ENCODE results near the gene UFD1. TPM values are rescaled to one million over a fixed set of nuclear protein-coding genes. Genes with fewer than 3 reads are reported as not detected.

Gene UFD1
- total RNA-seq, 1 donor from 2014 or later = 35.4 TPM

- no peak for DNase-seq (ENCODE audit: low spot score)
Measured at GRCh38 chr22:19471572-19471971, 7.4 kb downstream of the UFD1 start.

GRCh38 chr22:19470010-19470409 is 9.0 kb downstream of the UFD1 start:
- no peak for DNase-seq (ENCODE audit: low spot score)

- no peak for DNase-seq (ENCODE audit: low spot score)
Measured at GRCh38 chr22:19469421-19469820, 9.6 kb downstream of the UFD1 start.

GRCh38 chr22:19467912-19468311 is 11.1 kb downstream of the UFD1 start:
- DNase-seq (ENCODE audit: low spot score) = no peak

- DNase-seq (ENCODE audit: low spot score) = no peak
Measured at GRCh38 chr22:19466848-19467752, 11.9 kb downstream of the UFD1 start.

- no peak for DNase-seq (ENCODE audit: low spot score)
Measured at GRCh38 chr22:19466126-19466716, 12.8 kb downstream of the UFD1 start.

GRCh38 chr22:19464975-19465374 is 14.0 kb downstream of the UFD1 start:
- no peak for DNase-seq (ENCODE audit: low spot score)

- no peak for DNase-seq (ENCODE audit: low spot score)
Measured at GRCh38 chr22:19464546-19464945, 14.4 kb downstream of the UFD1 start.

- no peak for DNase-seq (ENCODE audit: low spot score)
Measured at GRCh38 chr22:19463491-19464469, 15.2 kb downstream of the UFD1 start.

GRCh38 chr22:19463008-19463407 is 16.0 kb downstream of the UFD1 start:
- DNase-seq (ENCODE audit: low spot score) = no peak

- no peak for DNase-seq (ENCODE audit: low spot score)
Measured at GRCh38 chr22:19461506-19461905, 17.5 kb downstream of the UFD1 start.

GRCh38 chr22:19460036-19460435 is 19.0 kb downstream of the UFD1 start:
- DNase-seq (ENCODE audit: low spot score) = no peak

- no peak for DNase-seq (ENCODE audit: low spot score)
Measured at GRCh38 chr22:19457828-19458428, 21.1 kb downstream of the UFD1 start.

GRCh38 chr22:19456541-19456940 is 22.5 kb downstream of the UFD1 start:
- no peak for DNase-seq (ENCODE audit: low spot score)

GRCh38 chr22:19455585-19456370 is 23.2 kb downstream of the UFD1 start:
- no peak for DNase-seq (ENCODE audit: low spot score)

- DNase-seq (ENCODE audit: low spot score) = no peak
Measured at GRCh38 chr22:19455033-19455432, 24.0 kb downstream of the UFD1 start.

GRCh38 chr22:19454156-19454555 is 24.8 kb downstream of the UFD1 start:
- no peak for DNase-seq (ENCODE audit: low spot score)

GRCh38 chr22:19453718-19454117 is 25.3 kb downstream of the UFD1 start:
- no peak for DNase-seq (ENCODE audit: low spot score)

GRCh38 chr22:19451570-19451969 is 27.4 kb downstream of the UFD1 start:
- no peak for DNase-seq (ENCODE audit: low spot score)

- DNase-seq (ENCODE audit: low spot score) = no peak
Measured at GRCh38 chr22:19450363-19451175, 28.4 kb downstream of the UFD1 start.
